GM21717 (cell line): Measurements from ENCODE around the gene WDR36.
"Not testable (repeated sequence)": the region's sequence is repeated elsewhere in the genome, so short reads cannot be mapped to it uniquely, and the experiment has no call there.

Experiments used
- ATAC-seq: cut with Tn5 transposase; IDR thresholded peaks from one replicate; pipeline ENCODE4 v1.9.1; 2021; ENCODE audit warnings: mild to moderate bottlenecking, moderate library complexity; ENCODE audit not compliant: unreplicated experiment

WDR36 gene

GRCh38 chr5:111134864-111135263, 42.7 kb downstream of the WDR36 start:
- ATAC-seq = no peak

- no peak for ATAC-seq
Measured at GRCh38 chr5:111135363-111135762, 43.2 kb downstream of the WDR36 start.

- ATAC-seq = no peak
Measured at GRCh38 chr5:111135946-111136345, 43.8 kb downstream of the WDR36 start.

GRCh38 chr5:111138096-111138495, 45.9 kb downstream of the WDR36 start:
- ATAC-seq = no peak

GRCh38 chr5:111141471-111141870, 49.3 kb downstream of the WDR36 start:
- ATAC-seq = not testable (repeated sequence)

GRCh38 chr5:111142932-111143331, 50.8 kb downstream of the WDR36 start:
- no peak for ATAC-seq

- peak; percentile 30 for ATAC-seq
Measured at GRCh38 chr5:111143910-111144309, 51.8 kb downstream of the WDR36 start.

GRCh38 chr5:111144352-111144930, 52.3 kb downstream of the WDR36 start:
- ATAC-seq = peak; percentile 98

- ATAC-seq = no peak
Measured at GRCh38 chr5:111146053-111146452, 53.9 kb downstream of the WDR36 start.

GRCh38 chr5:111147502-111147901, 55.4 kb downstream of the WDR36 start:
- ATAC-seq = no peak

- ATAC-seq = no peak
Measured at GRCh38 chr5:111151998-111152397, 59.9 kb downstream of the WDR36 start.

- no peak for ATAC-seq
Measured at GRCh38 chr5:111153483-111153882, 61.3 kb downstream of the WDR36 start.

GRCh38 chr5:111153945-111154344, 61.8 kb downstream of the WDR36 start:
- no peak for ATAC-seq

- peak; percentile 72 for ATAC-seq
Measured at GRCh38 chr5:111158105-111158744, 66.1 kb downstream of the WDR36 start.

GRCh38 chr5:111159845-111160244, 67.7 kb downstream of the WDR36 start:
- ATAC-seq = no peak

- no peak for ATAC-seq
Measured at GRCh38 chr5:111163000-111163399, 70.9 kb downstream of the WDR36 start.

GRCh38 chr5:111165058-111165457, 72.9 kb downstream of the WDR36 start:
- ATAC-seq = no peak

GRCh38 chr5:111167551-111167950, 75.4 kb downstream of the WDR36 start:
- ATAC-seq = no peak

- ATAC-seq = no peak
Measured at GRCh38 chr5:111168608-111169007, 76.5 kb downstream of the WDR36 start.

- no peak for ATAC-seq
Measured at GRCh38 chr5:111169269-111169668, 77.1 kb downstream of the WDR36 start.

- no peak for ATAC-seq
Measured at GRCh38 chr5:111170279-111170678, 78.1 kb downstream of the WDR36 start.

GRCh38 chr5:111172504-111172903, 80.4 kb downstream of the WDR36 start:
- no peak for ATAC-seq

GRCh38 chr5:111173476-111173875, 81.3 kb downstream of the WDR36 start:
- ATAC-seq = no peak
